Endothelial cell of umbilical vein (primary cell): ENCODE results near the gene EML6. TPM values are rescaled to one million over a fixed set of nuclear protein-coding genes. Genes with fewer than 3 reads are reported as not detected.

Experiments used
- BruUV-seq: library from RNA; stranded (reverse); fragments of 400-500 nt; replicated peaks from 2 replicates; lab custom pipeline; 2021; lab: Mats Ljungman, UMichigan
- CTCF ChIA-PET: fragments of 300-600, 350-600 bp; sonication (Branson Sonifier 250); formaldehyde crosslinking; loops from one replicate; lab custom pipeline; 2021; ENCODE audit warnings: antibody characterized with exemption, inconsistent platforms; lab: Charles Lee
- POLR2A ChIA-PET: fragments of 300-600, 350-600 bp; sonication (Branson Sonifier 250); formaldehyde crosslinking; loops from one replicate; lab custom pipeline; 2021; ENCODE audit warnings: antibody characterized with exemption, inconsistent platforms; lab: Charles Lee
- DNase-seq: peaks from one replicate; pipeline ENCODE4 v3.0.0-alpha.2; 2011; ENCODE audit warnings: low read depth, low spot score
- FAIRE-seq: peaks from 2 replicates; lab custom pipeline; 2011; peaks lifted over from hg19 to GRCh38; lab: Jason Lieb, UNC
- H2AFZ ChIP-seq: 2 replicates; pipeline ENCODE4 v1.6.0; 2012; ENCODE audit warnings: low read depth, low read length, control low read depth, inconsistent platforms
- H3K27ac ChIP-seq: 2 replicates; pipeline ENCODE4 v1.5.1; 2011; ENCODE audit warnings: low read depth, mild to moderate bottlenecking, control low read depth, low read length, moderate library complexity; ENCODE audit not compliant: insufficient read depth
- H3K27me3 ChIP-seq, 2 experiments: 2 replicates each; pipeline versions ENCODE4 v1.6.0 to v1.6.1; 2011; ENCODE audit warnings: low read length in 2 of 2, mixed read lengths in 1 of 2; ENCODE audit not compliant: control insufficient read depth in 2 of 2, insufficient read depth in 2 of 2
- H3K36me3 ChIP-seq, 2 experiments: 2 replicates in 1 of 2; 3 replicates in 1 of 2; pipeline ENCODE4 v1.5.1; 2011; ENCODE audit warnings: low read length in 2 of 2, mild to moderate bottlenecking in 1 of 2, moderate library complexity in 1 of 2; ENCODE audit not compliant: control insufficient read depth in 2 of 2, insufficient read depth in 2 of 2; ENCODE audit errors: extremely low read depth in 1 of 2
- H3K4me1 ChIP-seq: 3 replicates; pipeline ENCODE4 v1.5.1; 2011; ENCODE audit warnings: mild to moderate bottlenecking, low read length; ENCODE audit not compliant: control insufficient read depth, insufficient read depth; ENCODE audit errors: extremely low read depth
- H3K4me2 ChIP-seq: 2 replicates; pipeline ENCODE4 v1.6.1; 2011; ENCODE audit warnings: low read length, control low read depth, mixed read lengths; ENCODE audit not compliant: insufficient read depth
- H3K4me3 ChIP-seq, 3 experiments: fragments of 200-600 bp in 1 of 3; sonication (generic), shearing (Covaris generic) in 1 of 3; replicated peaks in 1 of 3; 2 replicates each; pipeline ENCODE4 v1.5.1; 2011 to 2016; ENCODE audit warnings: control low read depth in 3 of 3, low read length in 3 of 3, mild to moderate bottlenecking in 2 of 3, inconsistent platforms in 1 of 3, low read depth in 1 of 3, moderate library complexity in 1 of 3; ENCODE audit not compliant: insufficient read depth in 1 of 3
- H3K79me2 ChIP-seq: 2 replicates; pipeline ENCODE4 v1.6.0; 2012; ENCODE audit warnings: low read length, inconsistent platforms; ENCODE audit not compliant: control insufficient read depth, insufficient read depth
- H3K9ac ChIP-seq: replicated peaks from 2 replicates; pipeline ENCODE3; 2011; ENCODE audit warnings: low read length, control low read depth; ENCODE audit not compliant: insufficient read depth; ENCODE audit errors: extremely low read depth
- H3K9me1 ChIP-seq: replicated peaks from 3 replicates; pipeline ENCODE4 v1.6.0; 2011; ENCODE audit warnings: mild to moderate bottlenecking, low read length; ENCODE audit not compliant: control insufficient read depth, insufficient read depth; ENCODE audit errors: extremely low read depth
- H3K9me3 ChIP-seq: replicated peaks from 2 replicates; pipeline ENCODE4 v1.5.1; 2012; ENCODE audit warnings: low read length, inconsistent platforms; ENCODE audit not compliant: control insufficient read depth, insufficient read depth
- H4K20me1 ChIP-seq: replicated peaks from 2 replicates; pipeline ENCODE3; 2011; ENCODE audit warnings: mild to moderate bottlenecking, low read length; ENCODE audit not compliant: control insufficient read depth, insufficient read depth; ENCODE audit errors: extremely low read depth
- EZH2 ChIP-seq: IDR thresholded peaks from 2 replicates; pipeline ENCODE4 v1.6.1; 2012; ENCODE audit warnings: borderline replicate concordance, low read depth, mild to moderate bottlenecking, moderate library complexity, low read length, inconsistent platforms; ENCODE audit not compliant: severe bottlenecking
- FOS ChIP-seq: IDR thresholded peaks from 2 replicates; pipeline ENCODE4 v1.6.1; 2011; ENCODE audit warnings: mild to moderate bottlenecking, low read length, moderate library complexity, borderline replicate concordance; ENCODE audit not compliant: insufficient read depth
- GATA2 ChIP-seq: IDR thresholded peaks from 2 replicates; pipeline ENCODE4 v1.7.0; 2011; ENCODE audit warnings: low read depth, mild to moderate bottlenecking, moderate library complexity, mixed read lengths, low read length; ENCODE audit not compliant: insufficient read length, insufficient read depth
- JUN ChIP-seq: IDR thresholded peaks from 2 replicates; pipeline ENCODE4 v1.6.1; 2011; ENCODE audit warnings: borderline replicate concordance, low read depth; ENCODE audit not compliant: insufficient read length, insufficient read depth
- MYC ChIP-seq: IDR thresholded peaks from one replicate; pipeline ENCODE4 v1.6.1; 2011; ENCODE audit warnings: mild to moderate bottlenecking, low read depth, low read length
- POLR2A ChIP-seq: IDR thresholded peaks from 2 replicates; pipeline ENCODE4 v1.6.1; 2012; ENCODE audit warnings: low read depth, mild to moderate bottlenecking, control low read depth, low read length
- POLR2AphosphoS5 ChIP-seq: IDR thresholded peaks from 2 replicates; pipeline ENCODE4 v1.6.1; 2012; ENCODE audit warnings: low read depth, mild to moderate bottlenecking, control low read depth, low read length, moderate library complexity; ENCODE audit not compliant: insufficient read depth
- dilution Hi-C: fragments of 300-500 bp; cut with MboI; formaldehyde crosslinking; loops from one replicate; pipeline ENCODE4 v1.15.0; 2019; ENCODE audit warnings: low sequenced_read_pairs; ENCODE audit not compliant: extremely low pct_ligation_motif_present
- intact Hi-C: fragments of 100-400 bp; cut with micrococcal nuclease; formaldehyde crosslinking; loops from one replicate; pipeline ENCODE4 v1.10.0; 2022
- polyA plus RNA-seq, 4 experiments: library from polyadenylated mRNA; depleted of rRNA in 3 of 4; stranded (reverse) in 3 of 4; unstranded in 1 of 4; fragments of >200 nt; gene quantifications; 2 replicates each; pipeline versions ENCODE4 v1.2.1 to v1.2.3, GENCODE V29; 2011 to 2012; ENCODE audit warnings: missing spikeins in 1 of 4
- total RNA-seq: library from RNA; stranded (reverse); gene quantifications from 2 replicates; pipeline ENCODE4 v1.2.3, GENCODE V29; 2021
- TF ChIP-seq, protein P1 (sequence below): IDR thresholded peaks from 2 replicates; pipeline ENCODE4 v1.6.1; 2011; ENCODE audit not compliant: insufficient read depth, insufficient read length
- TF ChIP-seq, protein P2 (sequence below), 2 donors: IDR thresholded peaks; 1 replicate in 1 of 2; 2 replicates in 1 of 2; pipeline ENCODE4 v1.5.1; 2011; ENCODE audit warnings: low read length in 2 of 2, mild to moderate bottlenecking in 2 of 2, moderate library complexity in 2 of 2, control low read depth in 1 of 2, inconsistent platforms in 1 of 2, low read depth in 1 of 2; ENCODE audit not compliant: insufficient read depth in 1 of 2; ENCODE audit errors: extremely low read depth in 1 of 2

EML6 gene
- total and polyA plus RNA-seq, 2 donors (not counting 3 experiments of a cell fraction or from before 2014, with no cell fraction given) = 0.79 to 2.1 TPM

DNA sequence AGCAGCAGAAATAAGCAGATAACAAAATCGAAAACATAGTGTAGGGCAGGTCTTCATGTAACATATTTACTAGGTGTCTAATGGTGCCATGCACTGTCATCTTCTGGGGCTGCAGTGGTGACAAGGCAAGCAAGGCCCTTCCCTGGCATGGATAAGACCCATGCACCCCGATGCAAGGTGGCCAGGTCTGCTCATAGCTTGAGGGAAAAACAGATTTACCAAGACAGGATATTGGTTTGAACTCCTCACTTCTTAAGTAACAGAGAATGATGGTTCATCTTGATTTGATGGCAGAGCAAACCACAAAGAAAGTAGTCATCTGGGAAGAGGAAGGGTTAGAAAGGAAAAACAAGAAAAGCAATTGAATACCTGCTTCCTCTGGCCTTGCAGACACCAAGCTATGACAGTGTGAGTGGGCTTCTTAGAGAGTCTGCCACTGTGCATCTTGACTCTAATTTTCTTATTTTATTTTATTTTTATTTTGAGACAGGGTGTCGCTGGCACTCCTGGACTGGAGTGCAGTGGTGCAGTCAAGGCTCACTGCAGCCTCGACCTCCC lies 35.8 kb upstream of the EML6 start:
- POLR2A ChIA-PET = no interaction called here
- DNase-seq = no peak

More for the DNA sequence above, 35.8 kb upstream of the EML6 start:
- no peaks in the 10 kb centered on the region for H3K36me3 ChIP-seq
- H3K9ac ChIP-seq = no peak overlapping the region
- H3K4me3 ChIP-seq = no peak overlapping the region
- no peak overlapping the region for H3K27ac ChIP-seq
- no peaks in the 10 kb centered on the region for H3K9me1 ChIP-seq
- H3K4me2 ChIP-seq = no peak overlapping the region
- no peaks in the 10 kb centered on the region for H3K9me3 ChIP-seq
- no peaks in the 10 kb centered on the region for H3K79me2 ChIP-seq
- no peak overlapping the region for H2AFZ ChIP-seq
- dilution Hi-C loops = no loop called here
- H3K27me3 ChIP-seq = peaks cover 3 to 4% of the 10 kb centered on the region in 2 experiments
- intact Hi-C loops = no loop called here
- TF ChIP-seq GATA2 (no peak), JUN (no peak), EZH2 (no peak), POLR2A (no peak), POLR2AphosphoS5 (no peak), FOS (no peak), MYC (no peak)
- TF ChIP-seq, protein P1, sequence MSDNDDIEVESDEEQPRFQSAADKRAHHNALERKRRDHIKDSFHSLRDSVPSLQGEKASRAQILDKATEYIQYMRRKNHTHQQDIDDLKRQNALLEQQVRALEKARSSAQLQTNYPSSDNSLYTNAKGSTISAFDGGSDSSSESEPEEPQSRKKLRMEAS = no peak
- TF ChIP-seq, protein P2, sequence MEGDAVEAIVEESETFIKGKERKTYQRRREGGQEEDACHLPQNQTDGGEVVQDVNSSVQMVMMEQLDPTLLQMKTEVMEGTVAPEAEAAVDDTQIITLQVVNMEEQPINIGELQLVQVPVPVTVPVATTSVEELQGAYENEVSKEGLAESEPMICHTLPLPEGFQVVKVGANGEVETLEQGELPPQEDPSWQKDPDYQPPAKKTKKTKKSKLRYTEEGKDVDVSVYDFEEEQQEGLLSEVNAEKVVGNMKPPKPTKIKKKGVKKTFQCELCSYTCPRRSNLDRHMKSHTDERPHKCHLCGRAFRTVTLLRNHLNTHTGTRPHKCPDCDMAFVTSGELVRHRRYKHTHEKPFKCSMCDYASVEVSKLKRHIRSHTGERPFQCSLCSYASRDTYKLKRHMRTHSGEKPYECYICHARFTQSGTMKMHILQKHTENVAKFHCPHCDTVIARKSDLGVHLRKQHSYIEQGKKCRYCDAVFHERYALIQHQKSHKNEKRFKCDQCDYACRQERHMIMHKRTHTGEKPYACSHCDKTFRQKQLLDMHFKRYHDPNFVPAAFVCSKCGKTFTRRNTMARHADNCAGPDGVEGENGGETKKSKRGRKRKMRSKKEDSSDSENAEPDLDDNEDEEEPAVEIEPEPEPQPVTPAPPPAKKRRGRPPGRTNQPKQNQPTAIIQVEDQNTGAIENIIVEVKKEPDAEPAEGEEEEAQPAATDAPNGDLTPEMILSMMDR (IDR thresholded peaks at IDR 0.05; ENCODE audit: extremely low read depth in 1 of 2, insufficient read depth in 1 of 2, low read depth in 1 of 2, low read length in 2 of 2) = no peak
- no peak for FAIRE-seq
- BruUV-seq = no TSS peak
- no peaks in the 10 kb centered on the region for H3K4me1 ChIP-seq
- no peaks in the 10 kb centered on the region for H4K20me1 ChIP-seq
- CTCF ChIA-PET = interaction anchor here (6.5 kb wide), 1 partner anchor 21 kb away, joined by 33 read pairs; no protein-coding TSS in a partner anchor
